ENCODE data around the gene PPFIA1.

DNA sequence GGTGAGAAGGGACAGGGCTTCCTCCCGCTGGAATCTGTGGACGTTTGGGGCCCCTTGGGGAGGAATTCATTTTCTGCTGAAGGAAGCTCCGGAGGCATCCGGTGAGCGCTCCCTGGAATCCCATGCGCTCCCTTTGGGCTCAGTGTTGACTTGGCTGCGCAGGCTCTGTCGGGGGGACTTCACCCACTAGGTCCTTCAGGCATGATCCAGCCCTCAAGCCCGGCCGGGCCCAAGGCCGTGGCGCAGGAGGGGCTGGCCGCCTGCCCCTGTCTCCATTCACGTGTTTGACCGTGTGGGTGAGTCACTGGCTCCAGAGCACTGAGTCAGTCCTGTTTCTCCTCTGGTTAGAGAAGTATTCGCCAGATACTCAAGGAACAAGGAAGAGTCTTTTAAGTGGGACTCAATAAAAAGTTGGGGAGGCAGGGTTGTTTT lies 129.2 kb downstream of the PPFIA1 start:
- TF ChIP-seq, protein P1, sequence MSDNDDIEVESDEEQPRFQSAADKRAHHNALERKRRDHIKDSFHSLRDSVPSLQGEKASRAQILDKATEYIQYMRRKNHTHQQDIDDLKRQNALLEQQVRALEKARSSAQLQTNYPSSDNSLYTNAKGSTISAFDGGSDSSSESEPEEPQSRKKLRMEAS (IDR thresholded peaks at IDR 0.05) = no peak
- no peak for TF ChIP-seq TAF1 (IDR thresholded peaks at IDR 0.05; ENCODE audit: low read depth)
- no peak for TF ChIP-seq EGR1 (IDR thresholded peaks at IDR 0.05)
- no peak for TF ChIP-seq YY1 (IDR thresholded peaks at IDR 0.05; ENCODE audit: low read depth)
- no peak for TF ChIP-seq CREB1 (IDR thresholded peaks at IDR 0.05; ENCODE audit: low read depth)
- no peak for TF ChIP-seq FOXM1 (IDR thresholded peaks at IDR 0.05; ENCODE audit: borderline replicate concordance, low read depth)
- no peak for TF ChIP-seq ZBTB7A (IDR thresholded peaks at IDR 0.05; ENCODE audit: low read depth)
- TF ChIP-seq, protein P2, sequence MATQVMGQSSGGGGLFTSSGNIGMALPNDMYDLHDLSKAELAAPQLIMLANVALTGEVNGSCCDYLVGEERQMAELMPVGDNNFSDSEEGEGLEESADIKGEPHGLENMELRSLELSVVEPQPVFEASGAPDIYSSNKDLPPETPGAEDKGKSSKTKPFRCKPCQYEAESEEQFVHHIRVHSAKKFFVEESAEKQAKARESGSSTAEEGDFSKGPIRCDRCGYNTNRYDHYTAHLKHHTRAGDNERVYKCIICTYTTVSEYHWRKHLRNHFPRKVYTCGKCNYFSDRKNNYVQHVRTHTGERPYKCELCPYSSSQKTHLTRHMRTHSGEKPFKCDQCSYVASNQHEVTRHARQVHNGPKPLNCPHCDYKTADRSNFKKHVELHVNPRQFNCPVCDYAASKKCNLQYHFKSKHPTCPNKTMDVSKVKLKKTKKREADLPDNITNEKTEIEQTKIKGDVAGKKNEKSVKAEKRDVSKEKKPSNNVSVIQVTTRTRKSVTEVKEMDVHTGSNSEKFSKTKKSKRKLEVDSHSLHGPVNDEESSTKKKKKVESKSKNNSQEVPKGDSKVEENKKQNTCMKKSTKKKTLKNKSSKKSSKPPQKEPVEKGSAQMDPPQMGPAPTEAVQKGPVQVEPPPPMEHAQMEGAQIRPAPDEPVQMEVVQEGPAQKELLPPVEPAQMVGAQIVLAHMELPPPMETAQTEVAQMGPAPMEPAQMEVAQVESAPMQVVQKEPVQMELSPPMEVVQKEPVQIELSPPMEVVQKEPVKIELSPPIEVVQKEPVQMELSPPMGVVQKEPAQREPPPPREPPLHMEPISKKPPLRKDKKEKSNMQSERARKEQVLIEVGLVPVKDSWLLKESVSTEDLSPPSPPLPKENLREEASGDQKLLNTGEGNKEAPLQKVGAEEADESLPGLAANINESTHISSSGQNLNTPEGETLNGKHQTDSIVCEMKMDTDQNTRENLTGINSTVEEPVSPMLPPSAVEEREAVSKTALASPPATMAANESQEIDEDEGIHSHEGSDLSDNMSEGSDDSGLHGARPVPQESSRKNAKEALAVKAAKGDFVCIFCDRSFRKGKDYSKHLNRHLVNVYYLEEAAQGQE (IDR thresholded peaks at IDR 0.05; ENCODE audit: low read depth) = no peak
- no peak for TF ChIP-seq EP300 (IDR thresholded peaks at IDR 0.05; ENCODE audit: borderline replicate concordance)
- no peak for TF ChIP-seq RAD21 (IDR thresholded peaks at IDR 0.05; ENCODE audit: low read depth)
- TF ChIP-seq NFIC (IDR thresholded peaks at IDR 0.05) = no peak
- no peak for TF ChIP-seq TCF12 (IDR thresholded peaks at IDR 0.05; ENCODE audit: low read depth)
